Liver (tissue), 9 donors: ENCODE measurements around the gene HOXC13. TPM values are rescaled to one million over a fixed set of nuclear protein-coding genes. Genes with fewer than 3 reads are reported as not detected.

Source experiments
- DNase-seq: peaks from one replicate; pipeline ENCODE4 v3.0.0-alpha.2; 2017; ENCODE audit warnings: low spot score
- H3K27ac ChIP-seq, 2 donors: one replicate each; pipeline ENCODE4 v1.7.0; 2013; ENCODE audit warnings: inconsistent platforms in 2 of 2, low read length in 2 of 2, control low read depth in 1 of 2, low read depth in 1 of 2, mild to moderate bottlenecking in 1 of 2
- H3K27me3 ChIP-seq, 4 donors: one replicate each; pipeline versions ENCODE4 v1.6.1 to v1.7.0; 2013; ENCODE audit warnings: low read length in 3 of 4, inconsistent platforms in 1 of 4, mild to moderate bottlenecking in 1 of 4, moderate library complexity in 1 of 4; ENCODE audit not compliant: control insufficient read depth in 4 of 4, insufficient read depth in 4 of 4
- H3K36me3 ChIP-seq, 4 donors: one replicate each; pipeline versions ENCODE4 v1.6.1 to v1.7.0; 2013; ENCODE audit warnings: low read length in 3 of 4, mild to moderate bottlenecking in 3 of 4, low read depth in 1 of 4, moderate library complexity in 1 of 4; ENCODE audit not compliant: control insufficient read depth in 4 of 4, insufficient read depth in 3 of 4
- H3K4me1 ChIP-seq, 4 donors: one replicate each; pipeline versions ENCODE4 v1.6.1 to v1.7.0; 2013; ENCODE audit warnings: low read length in 3 of 4, mild to moderate bottlenecking in 3 of 4, moderate library complexity in 1 of 4; ENCODE audit not compliant: control insufficient read depth in 4 of 4, insufficient read depth in 4 of 4
- H3K4me3 ChIP-seq, 3 donors: one replicate each; pipeline versions ENCODE4 v1.6.1 to v1.7.0; 2013; ENCODE audit warnings: low read length in 3 of 3, control low read depth in 1 of 3, low read depth in 1 of 3, mild to moderate bottlenecking in 1 of 3
- H3K9ac ChIP-seq, 2 donors: one replicate each; pipeline ENCODE4 v1.7.0; 2013; ENCODE audit warnings: low read length in 2 of 2, mild to moderate bottlenecking in 2 of 2, moderate library complexity in 2 of 2, control low read depth in 1 of 2, low read depth in 1 of 2
- H3K9me3 ChIP-seq, 4 donors: one replicate each; pipeline versions ENCODE4 v1.6.1 to v1.7.0; 2013; ENCODE audit warnings: low read length in 3 of 4; ENCODE audit not compliant: control insufficient read depth in 4 of 4
- EGR1 ChIP-seq, 2 donors: IDR thresholded peaks; 2 replicates each; pipeline ENCODE4 v1.6.1; 2016 to 2018; ENCODE audit warnings: antibody characterized with exemption in 2 of 2, low read depth in 2 of 2
- FOXA1 ChIP-seq: IDR thresholded peaks from 2 replicates; pipeline ENCODE4 v1.6.1; 2016; ENCODE audit warnings: antibody characterized with exemption
- FOXA2 ChIP-seq: IDR thresholded peaks from 2 replicates; pipeline ENCODE4 v1.6.1; 2016; ENCODE audit warnings: antibody characterized with exemption
- GABPA ChIP-seq, 2 donors: IDR thresholded peaks in 1 of 2; conservative IDR thresholded peaks in 1 of 2; 2 replicates each; pipeline ENCODE4 v1.6.1; 2016; ENCODE audit warnings: antibody characterized with exemption in 2 of 2, mild to moderate bottlenecking in 1 of 2, moderate library complexity in 1 of 2
- HNF4A ChIP-seq, 2 donors: conservative IDR thresholded peaks; 2 replicates each; pipeline ENCODE4 v1.6.1; 2016; ENCODE audit warnings: antibody characterized with exemption in 2 of 2, mild to moderate bottlenecking in 2 of 2
- HNF4G ChIP-seq: IDR thresholded peaks from 2 replicates; pipeline ENCODE4 v1.6.1; 2016; ENCODE audit warnings: antibody characterized with exemption
- JUND ChIP-seq, 2 donors: IDR thresholded peaks; 2 replicates each; pipeline ENCODE4 v1.6.1; 2016; ENCODE audit warnings: antibody characterized with exemption in 2 of 2
- NR2F2 ChIP-seq: IDR thresholded peaks from 2 replicates; pipeline ENCODE4 v1.6.1; 2016; ENCODE audit warnings: antibody characterized with exemption
- RAD21 ChIP-seq, 2 donors: IDR thresholded peaks; 2 replicates each; pipeline ENCODE4 v1.6.1; 2016; ENCODE audit warnings: antibody characterized with exemption in 2 of 2, mild to moderate bottlenecking in 2 of 2
- RXRA ChIP-seq, 2 donors: IDR thresholded peaks; 2 replicates each; pipeline ENCODE4 v1.6.1; 2017 to 2018; ENCODE audit warnings: antibody characterized with exemption in 2 of 2, mild to moderate bottlenecking in 1 of 2
- SP1 ChIP-seq: IDR thresholded peaks from 2 replicates; pipeline ENCODE4 v1.6.1; 2018; ENCODE audit warnings: antibody characterized with exemption, mild to moderate bottlenecking
- TAF1 ChIP-seq: conservative IDR thresholded peaks from 2 replicates; pipeline ENCODE4 v1.6.1; 2016; ENCODE audit warnings: antibody characterized with exemption, mild to moderate bottlenecking
- YY1 ChIP-seq: IDR thresholded peaks from 2 replicates; pipeline ENCODE4 v1.6.1; 2016; ENCODE audit warnings: antibody characterized with exemption, mild to moderate bottlenecking
- WGBS: extraction: QIAGEN DNeasy Blood & Tissue Kit; methylation state at CpG from one replicate; pipeline ENCODE4 v1.1.7; 2013; 5-methylcytosine and 5-hydroxymethylcytosine counted together
- polyA plus RNA-seq, 2 donors: library from polyadenylated mRNA; stranded (reverse) in 1 of 2; unstranded in 1 of 2; fragments of 200-250 nt in 1 of 2; fragments of >200 nt in 1 of 2; fragmentation: Nextera tagmentation in 1 of 2; extraction: Ambion mirVana in 1 of 2; gene quantifications; one replicate each; pipeline versions ENCODE4 v1.2.1 to v1.2.3, GENCODE V29; 2013 to 2015
- total RNA-seq, 2 donors: library from RNA; depleted of rRNA; stranded (reverse); fragments of >200 nt; gene quantifications; one replicate each; pipeline ENCODE4 v1.2.3, GENCODE V29; 2014
- TF ChIP-seq, protein P1 (sequence below): IDR thresholded peaks from 2 replicates; pipeline ENCODE4 v1.6.1; 2016; ENCODE audit warnings: antibody characterized with exemption
- TF ChIP-seq, protein P2 (sequence below): IDR thresholded peaks from 2 replicates; pipeline ENCODE4 v1.6.1; 2016; ENCODE audit warnings: antibody characterized with exemption
- TF ChIP-seq, protein P3 (sequence below): IDR thresholded peaks from 2 replicates; pipeline ENCODE4 v1.6.1; 2016; ENCODE audit warnings: antibody characterized with exemption
- TF ChIP-seq, protein P4 (sequence below): IDR thresholded peaks from 2 replicates; pipeline ENCODE4 v1.6.1; 2016; ENCODE audit warnings: antibody characterized with exemption, mild to moderate bottlenecking
- donor health status: healthy.
- donor health status: healthy.
- donor health status: healthy.
- donor health status: healthy.
- donor health status: healthy.

HOXC13 gene
- total and polyA plus RNA-seq, 4 donors = not detected

DNA sequence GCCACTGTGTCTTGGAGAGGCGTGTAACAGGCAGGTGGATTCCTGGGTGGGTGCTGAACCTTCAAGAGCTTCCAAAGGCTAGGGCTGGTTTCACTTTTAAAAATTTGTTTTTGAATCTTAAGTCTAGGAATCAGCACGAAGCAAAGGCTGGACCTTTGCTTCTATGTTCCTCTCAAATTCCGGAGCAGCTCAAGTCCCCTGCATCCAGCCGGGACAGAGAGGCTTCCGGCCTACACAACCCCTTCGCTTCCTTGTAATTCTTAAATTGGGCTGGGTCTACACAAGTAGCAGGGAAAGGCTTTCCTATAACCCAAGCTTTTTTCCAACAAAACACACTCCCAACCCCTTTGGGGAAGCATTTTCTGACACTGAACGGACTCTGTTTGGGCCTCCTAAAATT, 24.4 kb downstream of the HOXC13 start:
- no peak for DNase-seq

DNA sequence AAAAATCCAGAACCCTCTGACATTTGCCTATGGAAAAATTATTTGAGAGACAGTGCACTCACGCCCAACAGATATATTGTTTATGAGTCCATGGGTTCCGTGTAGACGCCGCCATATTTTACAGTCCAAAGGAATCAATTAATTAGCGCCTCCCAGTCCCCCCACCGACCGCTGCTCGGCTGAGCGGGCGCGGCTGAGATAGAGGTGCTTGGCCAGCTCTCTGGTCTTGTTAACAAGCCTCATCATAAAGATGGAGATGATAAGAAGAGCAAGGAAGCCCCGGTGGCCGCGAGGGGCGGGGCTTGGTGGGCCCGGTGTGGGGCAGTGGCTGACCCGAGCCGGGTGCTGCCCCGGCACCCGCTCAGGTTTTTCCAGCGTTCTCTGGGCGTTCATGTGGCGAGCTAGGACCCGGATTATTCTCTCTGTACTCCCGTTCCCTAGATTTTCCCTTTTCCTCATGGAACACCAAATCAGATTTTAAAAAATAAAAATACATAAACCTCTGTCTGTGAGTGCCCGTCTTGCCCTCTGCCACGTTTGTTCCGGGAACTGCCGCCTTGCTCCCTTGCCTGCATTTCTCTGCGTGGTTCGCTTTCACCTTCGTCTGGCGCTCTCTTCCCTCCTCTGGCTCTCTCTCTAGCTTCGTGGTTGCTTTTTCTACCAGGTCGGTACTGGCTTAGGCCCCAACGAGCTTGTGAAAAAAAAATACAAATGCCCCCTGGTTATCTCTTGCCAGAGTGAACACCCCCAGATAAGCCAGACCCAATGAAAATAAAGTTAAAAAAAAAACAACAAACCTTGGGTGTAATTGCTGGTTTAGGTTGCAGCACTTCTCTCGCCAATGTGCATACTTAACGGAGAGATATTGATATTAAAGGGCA, 25.0 kb downstream of the HOXC13 start:
- Histone ChIP-seq H3K9ac (no peak overlapping the region), H3K36me3 (no peaks in the 10 kb centered on the region), H3K4me1 (peaks cover 0 to 7% (median 4%) of the 10 kb centered on the region in 4 donors), H3K4me3 (no peak overlapping the region), H3K27me3 (peaks cover 0 to 67% (median 44%) of the 10 kb centered on the region in 4 donors), H3K27ac (no peak overlapping the region), H3K9me3 (peaks cover 0 to 3% (median 0%) of the 10 kb centered on the region in 4 donors)
- no peak for TF ChIP-seq NR2F2
- no peak for TF ChIP-seq FOXA2
- TF ChIP-seq SP1 = no peak
- TF ChIP-seq, protein P1, sequence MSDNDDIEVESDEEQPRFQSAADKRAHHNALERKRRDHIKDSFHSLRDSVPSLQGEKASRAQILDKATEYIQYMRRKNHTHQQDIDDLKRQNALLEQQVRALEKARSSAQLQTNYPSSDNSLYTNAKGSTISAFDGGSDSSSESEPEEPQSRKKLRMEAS = no peak
- TF ChIP-seq RAD21 (IDR thresholded peaks at IDR 0.05) = no peak
- TF ChIP-seq HNF4A (conservative IDR thresholded peaks at IDR 0.05) = no peak
- no peak for TF ChIP-seq JUND (IDR thresholded peaks at IDR 0.05)
- 9% methylated on average over 38 of the region's 38 CpGs for WGBS
- no peak for DNase-seq

More for the DNA sequence above, 24.4 kb downstream of the HOXC13 start:
- WGBS = 24% methylated on average over 7 of the region's 7 CpGs
- Histone ChIP-seq H3K27ac (no peak overlapping the region), H3K9ac (no peak overlapping the region), H3K9me3 (peaks cover 0 to 3% (median 0%) of the 10 kb centered on the region in 4 donors), H3K4me3 (no peak overlapping the region), H3K36me3 (no peaks in the 10 kb centered on the region), H3K4me1 (peaks cover 0 to 7% (median 4%) of the 10 kb centered on the region in 4 donors), H3K27me3 (peaks cover 3 to 67% (median 42%) of the 10 kb centered on the region in 4 donors)
- TF ChIP-seq, protein P2, sequence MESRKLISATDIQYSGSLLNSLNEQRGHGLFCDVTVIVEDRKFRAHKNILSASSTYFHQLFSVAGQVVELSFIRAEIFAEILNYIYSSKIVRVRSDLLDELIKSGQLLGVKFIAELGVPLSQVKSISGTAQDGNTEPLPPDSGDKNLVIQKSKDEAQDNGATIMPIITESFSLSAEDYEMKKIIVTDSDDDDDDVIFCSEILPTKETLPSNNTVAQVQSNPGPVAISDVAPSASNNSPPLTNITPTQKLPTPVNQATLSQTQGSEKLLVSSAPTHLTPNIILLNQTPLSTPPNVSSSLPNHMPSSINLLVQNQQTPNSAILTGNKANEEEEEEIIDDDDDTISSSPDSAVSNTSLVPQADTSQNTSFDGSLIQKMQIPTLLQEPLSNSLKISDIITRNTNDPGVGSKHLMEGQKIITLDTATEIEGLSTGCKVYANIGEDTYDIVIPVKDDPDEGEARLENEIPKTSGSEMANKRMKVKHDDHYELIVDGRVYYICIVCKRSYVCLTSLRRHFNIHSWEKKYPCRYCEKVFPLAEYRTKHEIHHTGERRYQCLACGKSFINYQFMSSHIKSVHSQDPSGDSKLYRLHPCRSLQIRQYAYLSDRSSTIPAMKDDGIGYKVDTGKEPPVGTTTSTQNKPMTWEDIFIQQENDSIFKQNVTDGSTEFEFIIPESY = no peak
- TF ChIP-seq GABPA (IDR thresholded peaks at IDR 0.05 in 1 of 2, conservative IDR thresholded peaks at IDR 0.05 in 1 of 2) = no peak

DNA sequence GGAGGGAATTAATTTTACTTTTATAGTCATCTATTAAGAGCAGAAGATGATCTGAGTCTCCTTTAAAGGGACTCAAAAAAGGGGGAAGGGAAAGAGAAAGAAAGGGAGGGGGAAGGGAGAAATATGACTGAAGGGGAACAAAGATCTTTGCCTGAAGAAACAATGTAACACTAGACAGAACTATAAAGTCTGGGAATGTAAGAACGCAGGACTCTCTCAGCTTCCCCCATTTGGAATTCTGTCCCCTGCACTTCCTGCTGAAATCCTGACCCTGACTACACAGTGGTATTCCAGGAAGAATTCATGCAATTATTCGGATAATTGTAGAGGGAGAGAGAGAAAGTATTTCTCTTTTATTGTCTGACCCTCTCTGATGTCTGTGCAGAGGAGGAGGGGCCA, 25.7 kb downstream of the HOXC13 start:
- 5% methylated on average over 2 of the region's 2 CpGs for WGBS
- DNase-seq = no peak
- no peak for TF ChIP-seq YY1
- TF ChIP-seq, protein P1 = no peak
- TF ChIP-seq EGR1 (IDR thresholded peaks at IDR 0.05; ENCODE audit: low read depth in 2 of 2) = no peak
- TF ChIP-seq RAD21 (IDR thresholded peaks at IDR 0.05) = no peak
- TF ChIP-seq RXRA (IDR thresholded peaks at IDR 0.05) = no peak
- no peak for TF ChIP-seq FOXA2
- TF ChIP-seq, protein P3, sequence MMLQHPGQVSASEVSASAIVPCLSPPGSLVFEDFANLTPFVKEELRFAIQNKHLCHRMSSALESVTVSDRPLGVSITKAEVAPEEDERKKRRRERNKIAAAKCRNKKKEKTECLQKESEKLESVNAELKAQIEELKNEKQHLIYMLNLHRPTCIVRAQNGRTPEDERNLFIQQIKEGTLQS = no peak
- TF ChIP-seq JUND (IDR thresholded peaks at IDR 0.05) = no peak
- TF ChIP-seq NR2F2 = no peak
- TF ChIP-seq, protein P4, sequence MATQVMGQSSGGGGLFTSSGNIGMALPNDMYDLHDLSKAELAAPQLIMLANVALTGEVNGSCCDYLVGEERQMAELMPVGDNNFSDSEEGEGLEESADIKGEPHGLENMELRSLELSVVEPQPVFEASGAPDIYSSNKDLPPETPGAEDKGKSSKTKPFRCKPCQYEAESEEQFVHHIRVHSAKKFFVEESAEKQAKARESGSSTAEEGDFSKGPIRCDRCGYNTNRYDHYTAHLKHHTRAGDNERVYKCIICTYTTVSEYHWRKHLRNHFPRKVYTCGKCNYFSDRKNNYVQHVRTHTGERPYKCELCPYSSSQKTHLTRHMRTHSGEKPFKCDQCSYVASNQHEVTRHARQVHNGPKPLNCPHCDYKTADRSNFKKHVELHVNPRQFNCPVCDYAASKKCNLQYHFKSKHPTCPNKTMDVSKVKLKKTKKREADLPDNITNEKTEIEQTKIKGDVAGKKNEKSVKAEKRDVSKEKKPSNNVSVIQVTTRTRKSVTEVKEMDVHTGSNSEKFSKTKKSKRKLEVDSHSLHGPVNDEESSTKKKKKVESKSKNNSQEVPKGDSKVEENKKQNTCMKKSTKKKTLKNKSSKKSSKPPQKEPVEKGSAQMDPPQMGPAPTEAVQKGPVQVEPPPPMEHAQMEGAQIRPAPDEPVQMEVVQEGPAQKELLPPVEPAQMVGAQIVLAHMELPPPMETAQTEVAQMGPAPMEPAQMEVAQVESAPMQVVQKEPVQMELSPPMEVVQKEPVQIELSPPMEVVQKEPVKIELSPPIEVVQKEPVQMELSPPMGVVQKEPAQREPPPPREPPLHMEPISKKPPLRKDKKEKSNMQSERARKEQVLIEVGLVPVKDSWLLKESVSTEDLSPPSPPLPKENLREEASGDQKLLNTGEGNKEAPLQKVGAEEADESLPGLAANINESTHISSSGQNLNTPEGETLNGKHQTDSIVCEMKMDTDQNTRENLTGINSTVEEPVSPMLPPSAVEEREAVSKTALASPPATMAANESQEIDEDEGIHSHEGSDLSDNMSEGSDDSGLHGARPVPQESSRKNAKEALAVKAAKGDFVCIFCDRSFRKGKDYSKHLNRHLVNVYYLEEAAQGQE = no peak
- no peak for TF ChIP-seq GABPA (IDR thresholded peaks at IDR 0.05 in 1 of 2, conservative IDR thresholded peaks at IDR 0.05 in 1 of 2)
- no peak for TF ChIP-seq HNF4A (conservative IDR thresholded peaks at IDR 0.05)
- TF ChIP-seq FOXA1 = no peak
- no peak for TF ChIP-seq HNF4G
- no peak for TF ChIP-seq TAF1
- no peak overlapping the region for H3K9ac ChIP-seq
- H3K9me3 ChIP-seq = peaks cover 0 to 3% (median 0%) of the 10 kb centered on the region in 4 donors
- H3K27me3 ChIP-seq = peaks cover 0 to 70% (median 45%) of the 10 kb centered on the region in 4 donors
- H3K4me3 ChIP-seq = no peak overlapping the region
- H3K4me1 ChIP-seq = peaks cover 0 to 7% (median 4%) of the 10 kb centered on the region in 4 donors
- no peak overlapping the region for H3K27ac ChIP-seq
- H3K36me3 ChIP-seq = no peaks in the 10 kb centered on the region
